OCI-LY3 (cell line): ENCODE results near the gene SLC2A13.

ENCODE experiments used
- H2AFZ ChIP-seq: fragments of 200-600, 300-600 bp; shearing (Covaris generic); 2 replicates; pipeline ENCODE4 v1.6.0; 2014; ENCODE audit warnings: antibody characterized with exemption, low read depth, low read length
- H3K27ac ChIP-seq: fragments of 200-600, 300-600 bp; sonication (generic); 2 replicates; pipeline ENCODE4 v1.5.1; 2014; ENCODE audit warnings: mild to moderate bottlenecking, low read length, moderate library complexity, mixed read lengths
- H3K27me3 ChIP-seq: fragments of 200-600, 300-600 bp; sonication (generic); 2 replicates; pipeline ENCODE4 v1.6.1; 2014; ENCODE audit warnings: low read depth, low read length, mixed read lengths
- H3K36me3 ChIP-seq: fragments of 200-600, 300-600 bp; sonication (generic); replicated peaks from 2 replicates; pipeline ENCODE3; 2014; ENCODE audit warnings: low read depth, low read length, mixed read lengths
- H3K4me1 ChIP-seq: fragments of 300-600, 200-600 bp; sonication (generic); 2 replicates; pipeline ENCODE4 v1.6.1; 2014; ENCODE audit warnings: low read length, mixed read lengths
- H3K4me2 ChIP-seq: fragments of 200-600, 300-600 bp; sonication (generic); 2 replicates; pipeline ENCODE4 v1.6.1; 2014; ENCODE audit warnings: low read length, mixed read lengths
- H3K4me3 ChIP-seq: fragments of 300-600, 200-600 bp; sonication (generic); 2 replicates; pipeline ENCODE4 v1.5.1; 2014; ENCODE audit warnings: antibody characterized with exemption, mild to moderate bottlenecking, low read length, moderate library complexity
- H3K79me2 ChIP-seq: fragments of 300-600, 200-600 bp; shearing (Covaris generic); 2 replicates; pipeline ENCODE4 v1.6.1; 2014; ENCODE audit warnings: mild to moderate bottlenecking, low read length, mixed read lengths
- H3K9ac ChIP-seq: fragments of 300-600, 200-600 bp; shearing (Covaris generic); 2 replicates; pipeline ENCODE4 v1.6.0; 2014; ENCODE audit warnings: mild to moderate bottlenecking, low read length, moderate library complexity
- H3K9me3 ChIP-seq: fragments of 200-600, 300-600 bp; shearing (Covaris generic); 2 replicates; pipeline ENCODE4 v1.6.1; 2014; ENCODE audit warnings: low read length, mixed read lengths; ENCODE audit not compliant: insufficient read depth
- H4K20me1 ChIP-seq: fragments of 200-600, 300-600 bp; sonication (generic); 2 replicates; pipeline ENCODE4 v1.6.1; 2016; ENCODE audit warnings: low read length, mixed read lengths; ENCODE audit not compliant: insufficient read depth
- CTCF ChIP-seq: fragments of 200-600, 300-600 bp; sonication (generic); IDR thresholded peaks from 2 replicates; pipeline ENCODE4 v1.5.1; 2014; ENCODE audit warnings: antibody characterized with exemption, low read length, low read depth
- EZH2phosphoT487 ChIP-seq: fragments of 200-600 bp; shearing (Covaris generic); IDR thresholded peaks from 2 replicates; pipeline ENCODE4 v1.6.1; 2018; ENCODE audit warnings: antibody characterized with exemption, mixed run types, low read depth

The SLC2A13 gene

GRCh38 chr12:40034712-40035111, 71.2 kb downstream of the SLC2A13 start:
- no peaks in the 10 kb centered on the region for H3K9me3 ChIP-seq
- H3K36me3 ChIP-seq = no peaks in the 10 kb centered on the region
- H3K4me1 ChIP-seq = peaks cover 11% of the 10 kb centered on the region
- no peak overlapping the region for H3K4me2 ChIP-seq
- no peak overlapping the region for H3K27ac ChIP-seq
- H3K9ac ChIP-seq = no peak overlapping the region
- no peaks in the 10 kb centered on the region for H3K79me2 ChIP-seq
- no peaks in the 10 kb centered on the region for H3K27me3 ChIP-seq
- no peak overlapping the region for H3K4me3 ChIP-seq
- TF ChIP-seq CTCF = no peak
- TF ChIP-seq EZH2phosphoT487 = no peak
- no peaks in the 10 kb centered on the region for H4K20me1 ChIP-seq
- H2AFZ ChIP-seq = no peak overlapping the region

GRCh38 chr12:40034156-40034555, 71.7 kb downstream of the SLC2A13 start:
- no peak overlapping the region for H3K27ac ChIP-seq
- no peaks in the 10 kb centered on the region for H4K20me1 ChIP-seq
- H2AFZ ChIP-seq = no peak overlapping the region
- no peaks in the 10 kb centered on the region for H3K79me2 ChIP-seq
- no peaks in the 10 kb centered on the region for H3K9me3 ChIP-seq
- no peaks in the 10 kb centered on the region for H3K36me3 ChIP-seq
- peaks cover 11% of the 10 kb centered on the region for H3K4me1 ChIP-seq
- H3K4me3 ChIP-seq = no peak overlapping the region
- no peak overlapping the region for H3K9ac ChIP-seq
- no peak overlapping the region for H3K4me2 ChIP-seq
- no peaks in the 10 kb centered on the region for H3K27me3 ChIP-seq
- TF ChIP-seq CTCF (no peak), EZH2phosphoT487 (no peak)

- Histone ChIP-seq H3K79me2 (no peaks in the 10 kb centered on the region), H3K9me3 (no peaks in the 10 kb centered on the region), H4K20me1 (no peaks in the 10 kb centered on the region), H3K27ac (no peak overlapping the region), H3K4me2 (no peak overlapping the region), H3K4me1 (peaks cover 11% of the 10 kb centered on the region), H3K9ac (no peak overlapping the region), H3K4me3 (no peak overlapping the region), H3K27me3 (no peaks in the 10 kb centered on the region), H2AFZ (no peak overlapping the region), H3K36me3 (no peaks in the 10 kb centered on the region)
- TF ChIP-seq CTCF = no peak
- no peak for TF ChIP-seq EZH2phosphoT487
These were observed 72.6 kb downstream of the SLC2A13 start for GRCh38 chr12:40033242-40033630.

- Histone ChIP-seq H3K4me2 (no peak overlapping the region), H4K20me1 (no peaks in the 10 kb centered on the region), H3K79me2 (no peaks in the 10 kb centered on the region), H3K4me1 (peaks cover 11% of the 10 kb centered on the region), H2AFZ (no peak overlapping the region), H3K36me3 (no peaks in the 10 kb centered on the region), H3K9me3 (no peaks in the 10 kb centered on the region), H3K4me3 (no peak overlapping the region), H3K27me3 (no peaks in the 10 kb centered on the region), H3K9ac (no peak overlapping the region), H3K27ac (no peak overlapping the region)
- TF ChIP-seq CTCF (no peak), EZH2phosphoT487 (no peak)
These were observed 73.2 kb downstream of the SLC2A13 start for GRCh38 chr12:40032433-40033241.
